T-helper 17 cell (primary cell): ENCODE results near the gene NLGN1. TPM values are rescaled to one million over a fixed set of nuclear protein-coding genes. Genes with fewer than 3 reads are reported as not detected.

Experiments
- ATAC-seq: fragments of 150-1000 bp; cut with Tn5 transposase; 2 replicates; pipeline ENCODE4 v1.10.0; 2021; ENCODE audit warnings: mild to moderate bottlenecking, moderate library complexity
- DNase-seq, 3 donors: peaks; one replicate each; pipeline versions ENCODE4 v3.0.0 to v3.0.0-alpha.2; 2020 to 2021
- H3K9me3 ChIP-seq: one replicate; pipeline ENCODE4 v1.7.0; 2013; ENCODE audit warnings: low read length, mild to moderate bottlenecking; ENCODE audit not compliant: control insufficient read depth, poor library complexity, severe bottlenecking
- H3K27ac Mint-ChIP-seq: one replicate; pipeline ENCODE4 v1.8.0; 2022; ENCODE audit warnings: mild to moderate bottlenecking, moderate library complexity, mixed read lengths
- H3K27me3 Mint-ChIP-seq: one replicate; pipeline ENCODE4 v1.8.0; 2022; ENCODE audit warnings: mixed read lengths
- H3K36me3 Mint-ChIP-seq: one replicate; pipeline ENCODE4 v1.8.0; 2022; ENCODE audit warnings: low read depth, mixed read lengths
- H3K4me1 Mint-ChIP-seq: one replicate; pipeline ENCODE4 v1.8.0; 2022; ENCODE audit warnings: mild to moderate bottlenecking, mixed read lengths
- H3K4me3 Mint-ChIP-seq: one replicate; pipeline ENCODE4 v1.8.0; 2022; ENCODE audit warnings: mild to moderate bottlenecking, moderate library complexity, mixed read lengths
- total RNA-seq, 4 donors: library from RNA in 2 of 4; stranded (reverse) in 2 of 4; gene quantifications; one replicate each; pipeline ENCODE4 v1.2.3 and lab custom pipeline; 2022 to 2026

NLGN1 gene
- total RNA-seq, 2 donors from 2014 or later = not detected

- Mint-ChIP-seq H3K27me3 (no peaks in the 10 kb centered on the region), H3K27ac (no peak overlapping the region), H3K4me1 (no peaks in the 10 kb centered on the region), H3K36me3 (no peaks in the 10 kb centered on the region), H3K4me3 (no peak overlapping the region)
- ATAC-seq (no peak), DNase-seq (no peak)
- no peaks in the 10 kb centered on the region for H3K9me3 ChIP-seq
Measured at GRCh38 chr3:173891272-173892100, 493.9 kb downstream of the NLGN1 start.

GRCh38 chr3:173892547-173892946 is 495.0 kb downstream of the NLGN1 start:
- DNase-seq (no peak), ATAC-seq (no peak)
- no peaks in the 10 kb centered on the region for H3K36me3 Mint-ChIP-seq
- no peaks in the 10 kb centered on the region for H3K9me3 ChIP-seq
- no peak overlapping the region for H3K4me3 Mint-ChIP-seq
- H3K27ac Mint-ChIP-seq = no peak overlapping the region
- no peaks in the 10 kb centered on the region for H3K4me1 Mint-ChIP-seq
- H3K27me3 Mint-ChIP-seq = no peaks in the 10 kb centered on the region

GRCh38 chr3:173893066-173893465 is 495.5 kb downstream of the NLGN1 start:
- H3K27me3 Mint-ChIP-seq = no peaks in the 10 kb centered on the region

GRCh38 chr3:173893835-173894234 is 496.3 kb downstream of the NLGN1 start:
- no peaks in the 10 kb centered on the region for H3K9me3 ChIP-seq
- H3K27ac Mint-ChIP-seq = no peak overlapping the region
- H3K4me1 Mint-ChIP-seq = no peaks in the 10 kb centered on the region
- DNase-seq (no peak), ATAC-seq (no peak)
- no peak overlapping the region for H3K4me3 Mint-ChIP-seq
- no peaks in the 10 kb centered on the region for H3K36me3 Mint-ChIP-seq
- no peaks in the 10 kb centered on the region for H3K27me3 Mint-ChIP-seq

More at GRCh38 chr3:173893066-173893465, 495.5 kb downstream of the NLGN1 start:
- ATAC-seq = no peak
- H3K9me3 ChIP-seq = no peaks in the 10 kb centered on the region
- H3K4me1 Mint-ChIP-seq = no peaks in the 10 kb centered on the region
- no peak for DNase-seq
- H3K4me3 Mint-ChIP-seq = no peak overlapping the region
- H3K36me3 Mint-ChIP-seq = no peaks in the 10 kb centered on the region
- H3K27ac Mint-ChIP-seq = no peak overlapping the region

GRCh38 chr3:173897631-173898030 is 500.1 kb downstream of the NLGN1 start:
- DNase-seq = no peak
- H3K36me3 Mint-ChIP-seq = no peaks in the 10 kb centered on the region
- H3K27ac Mint-ChIP-seq = no peak overlapping the region
- H3K4me3 Mint-ChIP-seq = no peak overlapping the region
- no peak for ATAC-seq
- no peaks in the 10 kb centered on the region for H3K9me3 ChIP-seq
- no peaks in the 10 kb centered on the region for H3K27me3 Mint-ChIP-seq
- H3K4me1 Mint-ChIP-seq = no peaks in the 10 kb centered on the region

GRCh38 chr3:173901649-173902048 is 504.1 kb downstream of the NLGN1 start:
- Mint-ChIP-seq H3K27me3 (no peaks in the 10 kb centered on the region), H3K36me3 (no peaks in the 10 kb centered on the region), H3K4me1 (no peaks in the 10 kb centered on the region), H3K4me3 (no peak overlapping the region), H3K27ac (no peak overlapping the region)
- no peaks in the 10 kb centered on the region for H3K9me3 ChIP-seq
- ATAC-seq = no peak
- DNase-seq = no peak

- Mint-ChIP-seq H3K27ac (no peak overlapping the region), H3K4me1 (no peaks in the 10 kb centered on the region), H3K36me3 (no peaks in the 10 kb centered on the region), H3K4me3 (no peak overlapping the region), H3K27me3 (no peaks in the 10 kb centered on the region)
- DNase-seq = no peak
- H3K9me3 ChIP-seq = no peaks in the 10 kb centered on the region
- no peak for ATAC-seq
Measured at GRCh38 chr3:173902401-173902800, 504.9 kb downstream of the NLGN1 start.

- Mint-ChIP-seq H3K36me3 (no peaks in the 10 kb centered on the region), H3K4me3 (no peak overlapping the region), H3K4me1 (no peaks in the 10 kb centered on the region), H3K27me3 (no peaks in the 10 kb centered on the region), H3K27ac (no peak overlapping the region)
- no peak for DNase-seq
- ATAC-seq = no peak
- H3K9me3 ChIP-seq = no peaks in the 10 kb centered on the region
Measured at GRCh38 chr3:173902871-173903270, 505.3 kb downstream of the NLGN1 start.

GRCh38 chr3:173905381-173905780 is 507.8 kb downstream of the NLGN1 start:
- ATAC-seq = no peak
- H3K27ac Mint-ChIP-seq = no peak overlapping the region

GRCh38 chr3:173911446-173911845 is 513.9 kb downstream of the NLGN1 start:
- DNase-seq (no peak), ATAC-seq (no peak)
- Mint-ChIP-seq H3K27ac (no peak overlapping the region), H3K36me3 (no peaks in the 10 kb centered on the region), H3K4me3 (no peak overlapping the region), H3K27me3 (no peaks in the 10 kb centered on the region), H3K4me1 (no peaks in the 10 kb centered on the region)
- no peaks in the 10 kb centered on the region for H3K9me3 ChIP-seq

More at GRCh38 chr3:173905381-173905780, 507.8 kb downstream of the NLGN1 start:
- DNase-seq = no peak
- Mint-ChIP-seq H3K27me3 (no peaks in the 10 kb centered on the region), H3K4me1 (no peaks in the 10 kb centered on the region), H3K36me3 (no peaks in the 10 kb centered on the region), H3K4me3 (no peak overlapping the region)
- no peaks in the 10 kb centered on the region for H3K9me3 ChIP-seq

GRCh38 chr3:173912126-173912525 is 514.6 kb downstream of the NLGN1 start:
- no peaks in the 10 kb centered on the region for H3K9me3 ChIP-seq
- no peak overlapping the region for H3K27ac Mint-ChIP-seq
- H3K27me3 Mint-ChIP-seq = no peaks in the 10 kb centered on the region
- H3K36me3 Mint-ChIP-seq = no peaks in the 10 kb centered on the region
- no peaks in the 10 kb centered on the region for H3K4me1 Mint-ChIP-seq
- no peak for ATAC-seq
- H3K4me3 Mint-ChIP-seq = no peak overlapping the region
- no peak for DNase-seq

GRCh38 chr3:173913397-173913796 is 515.9 kb downstream of the NLGN1 start:
- Mint-ChIP-seq H3K36me3 (no peaks in the 10 kb centered on the region), H3K4me1 (no peaks in the 10 kb centered on the region), H3K4me3 (no peak overlapping the region), H3K27me3 (no peaks in the 10 kb centered on the region), H3K27ac (no peak overlapping the region)
- H3K9me3 ChIP-seq = no peaks in the 10 kb centered on the region
- ATAC-seq = no peak
- DNase-seq = no peak

- no peaks in the 10 kb centered on the region for H3K27me3 Mint-ChIP-seq
- ATAC-seq (no peak), DNase-seq (no peak)
- no peak overlapping the region for H3K4me3 Mint-ChIP-seq
- H3K36me3 Mint-ChIP-seq = no peaks in the 10 kb centered on the region
- no peaks in the 10 kb centered on the region for H3K9me3 ChIP-seq
- no peaks in the 10 kb centered on the region for H3K4me1 Mint-ChIP-seq
- no peak overlapping the region for H3K27ac Mint-ChIP-seq
Measured at GRCh38 chr3:173913974-173914421, 516.5 kb downstream of the NLGN1 start.

- Mint-ChIP-seq H3K4me3 (no peak overlapping the region), H3K4me1 (no peaks in the 10 kb centered on the region), H3K27me3 (no peaks in the 10 kb centered on the region), H3K27ac (no peak overlapping the region), H3K36me3 (no peaks in the 10 kb centered on the region)
- DNase-seq (no peak), ATAC-seq (no peak)
- no peaks in the 10 kb centered on the region for H3K9me3 ChIP-seq
Measured at GRCh38 chr3:173916799-173917198, 519.3 kb downstream of the NLGN1 start.
